Smooth muscle cell (in vitro differentiated cells): ENCODE measurements around the gene ARL3. TPM values are rescaled to one million over a fixed set of nuclear protein-coding genes. Genes with fewer than 3 reads are reported as not detected.

Source experiments
- DNase-seq: peaks from one replicate; lab custom pipeline; 2025; ENCODE audit not compliant: unreplicated experiment; lab: John Stamatoyannopoulos, UW
- H2AFZ ChIP-seq: fragments of 200-600 bp; sonication (generic); 2 replicates; pipeline ENCODE4 v1.6.0; 2016; ENCODE audit warnings: antibody characterized with exemption, low read depth, mild to moderate bottlenecking
- H3F3A ChIP-seq: fragments of 200-600 bp; sonication (generic); 2 replicates; pipeline ENCODE4 v1.6.0; 2017; ENCODE audit warnings: antibody characterized with exemption, low read depth
- H3K27ac ChIP-seq: fragments of 200-600 bp; sonication (generic); 2 replicates; pipeline ENCODE4 v1.5.1; 2016; ENCODE audit warnings: low read depth, mild to moderate bottlenecking
- H3K27me3 ChIP-seq: fragments of 200-600 bp; sonication (generic); 2 replicates; pipeline ENCODE4 v1.6.1; 2016; ENCODE audit warnings: low read depth, mild to moderate bottlenecking
- H3K36me3 ChIP-seq: fragments of 200-600 bp; sonication (generic); 2 replicates; pipeline ENCODE4 v1.5.1; 2016; ENCODE audit warnings: low read depth
- H3K4me1 ChIP-seq: fragments of 200-600 bp; sonication (generic); 2 replicates; pipeline ENCODE4 v1.5.1; 2016; ENCODE audit warnings: low read depth
- H3K4me2 ChIP-seq: fragments of 200-600 bp; sonication (generic); 2 replicates; pipeline ENCODE4 v1.6.0; 2016; ENCODE audit warnings: mild to moderate bottlenecking
- H3K4me3 ChIP-seq: fragments of 200-600 bp; sonication (generic); 2 replicates; pipeline ENCODE4 v1.5.1; 2016; ENCODE audit warnings: mild to moderate bottlenecking
- H3K79me2 ChIP-seq: fragments of 200-600 bp; sonication (generic); 2 replicates; pipeline ENCODE4 v1.6.0; 2016; ENCODE audit warnings: low read depth, mild to moderate bottlenecking
- H3K9ac ChIP-seq: fragments of 200-600 bp; sonication (generic); 2 replicates; pipeline ENCODE4 v1.6.0; 2016; ENCODE audit warnings: low read depth
- H3K9me3 ChIP-seq: fragments of 200-600 bp; sonication (generic); replicated peaks from 2 replicates; pipeline ENCODE4 v1.5.1; 2016; ENCODE audit warnings: low read depth
- H4K20me1 ChIP-seq: fragments of 200-600 bp; sonication (generic); 2 replicates; pipeline ENCODE4 v1.6.0; 2016; ENCODE audit warnings: low read depth
- WGBS: methylation state at CpG from one replicate; pipeline ENCODE4 v1.1.7; 2016; ENCODE audit warnings: low lambda C conversion rate; 5-methylcytosine and 5-hydroxymethylcytosine counted together
- polyA plus RNA-seq: library from polyadenylated mRNA; unstranded; fragments of >200 nt; fragmentation: Nextera tagmentation; extraction: Ambion mirVana; gene quantifications from 2 replicates; pipeline ENCODE4 v1.2.1, GENCODE V29; 2016
- total RNA-seq: library from RNA; depleted of rRNA; stranded (reverse); fragments of >200 nt; gene quantifications from 2 replicates; pipeline ENCODE4 v1.2.3, GENCODE V29; 2014
- TF ChIP-seq, protein P1 (sequence below): fragments of 200-600 bp; sonication (generic); IDR thresholded peaks from 2 replicates; pipeline ENCODE4 v1.5.1; 2017; ENCODE audit warnings: borderline replicate concordance, mild to moderate bottlenecking, antibody characterized with exemption; ENCODE audit not compliant: insufficient read depth, poor library complexity, severe bottlenecking

The ARL3 gene
- total and polyA plus RNA-seq, 2 experiments from 2014 or later = 12.7 to 30.2 TPM

GRCh38 chr10:102656791-102657371, 57.3 kb downstream of the ARL3 start:
- TF ChIP-seq, protein P1, sequence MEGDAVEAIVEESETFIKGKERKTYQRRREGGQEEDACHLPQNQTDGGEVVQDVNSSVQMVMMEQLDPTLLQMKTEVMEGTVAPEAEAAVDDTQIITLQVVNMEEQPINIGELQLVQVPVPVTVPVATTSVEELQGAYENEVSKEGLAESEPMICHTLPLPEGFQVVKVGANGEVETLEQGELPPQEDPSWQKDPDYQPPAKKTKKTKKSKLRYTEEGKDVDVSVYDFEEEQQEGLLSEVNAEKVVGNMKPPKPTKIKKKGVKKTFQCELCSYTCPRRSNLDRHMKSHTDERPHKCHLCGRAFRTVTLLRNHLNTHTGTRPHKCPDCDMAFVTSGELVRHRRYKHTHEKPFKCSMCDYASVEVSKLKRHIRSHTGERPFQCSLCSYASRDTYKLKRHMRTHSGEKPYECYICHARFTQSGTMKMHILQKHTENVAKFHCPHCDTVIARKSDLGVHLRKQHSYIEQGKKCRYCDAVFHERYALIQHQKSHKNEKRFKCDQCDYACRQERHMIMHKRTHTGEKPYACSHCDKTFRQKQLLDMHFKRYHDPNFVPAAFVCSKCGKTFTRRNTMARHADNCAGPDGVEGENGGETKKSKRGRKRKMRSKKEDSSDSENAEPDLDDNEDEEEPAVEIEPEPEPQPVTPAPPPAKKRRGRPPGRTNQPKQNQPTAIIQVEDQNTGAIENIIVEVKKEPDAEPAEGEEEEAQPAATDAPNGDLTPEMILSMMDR = no peak
- Histone ChIP-seq H3K27me3 (no peaks in the 10 kb centered on the region), H3K36me3 (no peaks in the 10 kb centered on the region), H3K4me3 (no peak overlapping the region), H3K27ac (no peak overlapping the region), H3K4me2 (no peak overlapping the region), H3K79me2 (peaks cover 29% of the 10 kb centered on the region), H3K4me1 (peaks cover 11% of the 10 kb centered on the region), H2AFZ (no peak overlapping the region), H3K9ac (no peak overlapping the region), H4K20me1 (peaks cover 66% of the 10 kb centered on the region), H3K9me3 (no peaks in the 10 kb centered on the region), H3F3A (peaks cover 8% of the 10 kb centered on the region)
- no peak for DNase-seq
- 96% methylated on average over 34 of the region's 42 CpGs for WGBS

- Histone ChIP-seq H3K36me3 (no peaks in the 10 kb centered on the region), H3F3A (peaks cover 4% of the 10 kb centered on the region), H3K4me1 (peaks cover 7% of the 10 kb centered on the region), H3K4me2 (no peak overlapping the region), H3K27ac (no peak overlapping the region), H3K27me3 (no peaks in the 10 kb centered on the region), H4K20me1 (peaks cover 75% of the 10 kb centered on the region), H2AFZ (no peak overlapping the region), H3K9ac (no peak overlapping the region), H3K79me2 (peaks cover 38% of the 10 kb centered on the region), H3K9me3 (no peaks in the 10 kb centered on the region), H3K4me3 (no peak overlapping the region)
- no peak for DNase-seq
- 98% methylated on average over 12 of the region's 12 CpGs for WGBS
- TF ChIP-seq, protein P1 = no peak
Measured at GRCh38 chr10:102656026-102656425, 58.2 kb downstream of the ARL3 start.

DNA sequence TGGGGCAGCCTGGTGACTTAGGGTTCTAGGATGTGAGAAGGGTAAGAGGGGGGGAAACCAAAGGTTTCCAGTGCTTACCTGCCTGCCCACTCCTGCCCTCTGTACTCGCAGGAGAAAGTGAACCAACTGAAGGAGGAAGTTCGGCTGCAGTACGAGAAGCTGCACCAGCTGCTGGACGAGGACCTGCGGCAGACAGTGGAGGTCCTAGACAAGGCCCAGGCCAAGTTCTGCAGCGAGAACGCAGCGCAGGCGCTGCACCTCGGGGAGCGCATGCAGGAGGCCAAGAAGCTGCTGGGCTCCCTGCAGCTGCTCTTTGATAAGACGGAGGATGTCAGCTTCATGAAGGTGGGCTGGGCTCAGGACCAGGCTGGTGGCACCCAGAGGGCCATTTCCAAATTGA, 59.2 kb downstream of the ARL3 start:
- Histone ChIP-seq H3K79me2 (peaks cover 48% of the 10 kb centered on the region), H2AFZ (no peak overlapping the region), H3K4me3 (no peak overlapping the region), H3K4me2 (no peak overlapping the region), H4K20me1 (peaks cover 85% of the 10 kb centered on the region), H3K27me3 (no peaks in the 10 kb centered on the region), H3K4me1 (peaks cover 12% of the 10 kb centered on the region), H3K9ac (no peak overlapping the region), H3K36me3 (no peaks in the 10 kb centered on the region), H3K9me3 (no peaks in the 10 kb centered on the region), H3F3A (peaks cover 4% of the 10 kb centered on the region), H3K27ac (no peak overlapping the region)
- DNase-seq = no peak
- 98% methylated on average over 12 of the region's 12 CpGs for WGBS
- TF ChIP-seq, protein P1 = no peak

DNA sequence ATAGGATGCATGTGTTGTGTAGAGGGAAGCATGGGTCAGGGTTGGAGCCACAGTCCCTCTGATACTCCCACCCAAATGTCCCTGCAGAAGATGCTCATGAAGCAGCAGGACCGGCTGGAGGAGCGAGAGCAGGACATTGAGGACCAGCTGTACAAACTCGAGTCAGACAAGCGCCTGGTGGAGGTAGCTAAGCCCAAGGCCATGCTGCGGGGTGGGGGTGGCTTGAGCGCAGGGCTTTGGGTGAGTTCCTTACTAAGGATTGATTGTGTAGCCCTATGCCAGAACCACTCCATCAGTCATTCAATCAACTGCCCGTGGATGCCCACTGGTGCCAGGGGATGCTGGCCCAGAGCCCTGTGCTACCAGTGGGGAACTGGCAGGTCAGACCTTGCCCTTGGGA, 59.6 kb downstream of the ARL3 start:
- Histone ChIP-seq H3K79me2 (peaks cover 52% of the 10 kb centered on the region), H2AFZ (no peak overlapping the region), H3F3A (peaks cover 4% of the 10 kb centered on the region), H4K20me1 (peaks cover 89% of the 10 kb centered on the region), H3K4me2 (no peak overlapping the region), H3K27ac (no peak overlapping the region), H3K4me3 (no peak overlapping the region), H3K36me3 (no peaks in the 10 kb centered on the region), H3K4me1 (peaks cover 16% of the 10 kb centered on the region), H3K9me3 (no peaks in the 10 kb centered on the region), H3K27me3 (no peaks in the 10 kb centered on the region), H3K9ac (no peak overlapping the region)
- WGBS = 97% methylated on average over 7 of the region's 7 CpGs
- TF ChIP-seq, protein P1 = no peak
- DNase-seq = no peak
